Loucy (cell line): Measurements from ENCODE around the gene BCL2L1.

Experiments
- EZH2phosphoT487 ChIP-seq: fragments of 200-600 bp; IDR thresholded peaks from 2 replicates; pipeline ENCODE4 v1.6.1; 2018; ENCODE audit warnings: antibody characterized with exemption, mild to moderate bottlenecking, moderate library complexity, borderline replicate concordance
- TF ChIP-seq, protein P1 (sequence below): fragments of 200-600 bp; sonication (generic); conservative IDR thresholded peaks from 2 replicates; pipeline ENCODE4 v1.5.1; 2014; ENCODE audit warnings: mild to moderate bottlenecking, antibody characterized with exemption, low read length

- TF ChIP-seq, protein P1, sequence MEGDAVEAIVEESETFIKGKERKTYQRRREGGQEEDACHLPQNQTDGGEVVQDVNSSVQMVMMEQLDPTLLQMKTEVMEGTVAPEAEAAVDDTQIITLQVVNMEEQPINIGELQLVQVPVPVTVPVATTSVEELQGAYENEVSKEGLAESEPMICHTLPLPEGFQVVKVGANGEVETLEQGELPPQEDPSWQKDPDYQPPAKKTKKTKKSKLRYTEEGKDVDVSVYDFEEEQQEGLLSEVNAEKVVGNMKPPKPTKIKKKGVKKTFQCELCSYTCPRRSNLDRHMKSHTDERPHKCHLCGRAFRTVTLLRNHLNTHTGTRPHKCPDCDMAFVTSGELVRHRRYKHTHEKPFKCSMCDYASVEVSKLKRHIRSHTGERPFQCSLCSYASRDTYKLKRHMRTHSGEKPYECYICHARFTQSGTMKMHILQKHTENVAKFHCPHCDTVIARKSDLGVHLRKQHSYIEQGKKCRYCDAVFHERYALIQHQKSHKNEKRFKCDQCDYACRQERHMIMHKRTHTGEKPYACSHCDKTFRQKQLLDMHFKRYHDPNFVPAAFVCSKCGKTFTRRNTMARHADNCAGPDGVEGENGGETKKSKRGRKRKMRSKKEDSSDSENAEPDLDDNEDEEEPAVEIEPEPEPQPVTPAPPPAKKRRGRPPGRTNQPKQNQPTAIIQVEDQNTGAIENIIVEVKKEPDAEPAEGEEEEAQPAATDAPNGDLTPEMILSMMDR = no peak
- TF ChIP-seq EZH2phosphoT487 = no peak
Measured at GRCh38 chr20:31689141-31689540, 33.5 kb downstream of the BCL2L1 start.
